Measurements from ENCODE around the gene PRDM10.
"Not testable (repeated sequence)": the region's sequence is repeated elsewhere in the genome, so short reads cannot be mapped to it uniquely, and the experiment has no call there.

Gene PRDM10

GRCh38 chr11:129884581-129884980, 118.1 kb downstream of the PRDM10 start:
- DNase-seq, result no peak

GRCh38 chr11:129881570-129882170, 121.0 kb downstream of the PRDM10 start:
- peak; percentile 6 to 26 (median 20) for DNase-seq

GRCh38 chr11:129880311-129880710, 122.3 kb downstream of the PRDM10 start:
- DNase-seq, result no peak

GRCh38 chr11:129871914-129872313, 130.7 kb downstream of the PRDM10 start:
- DNase-seq, result no peak

GRCh38 chr11:129868626-129869025, 134.0 kb downstream of the PRDM10 start:
- DNase-seq, result not testable (repeated sequence)

GRCh38 chr11:129866311-129866710, 136.3 kb downstream of the PRDM10 start:
- no peak for DNase-seq

- DNase-seq, result no peak
Observed at GRCh38 chr11:129865701-129866100, 136.9 kb downstream of the PRDM10 start.

GRCh38 chr11:129864811-129865210, 137.8 kb downstream of the PRDM10 start:
- DNase-seq, result no peak

- DNase-seq, result no peak
Observed at GRCh38 chr11:129861702-129862522, 140.7 kb downstream of the PRDM10 start.

GRCh38 chr11:129856036-129856435, 146.6 kb downstream of the PRDM10 start:
- DNase-seq, result no peak

GRCh38 chr11:129855086-129855485, 147.5 kb downstream of the PRDM10 start:
- DNase-seq, result no peak

GRCh38 chr11:129854232-129854805, 148.3 kb downstream of the PRDM10 start:
- DNase-seq, result peak in 1 of 3 experiments; percentile 38

GRCh38 chr11:129853518-129854231, 149.0 kb downstream of the PRDM10 start:
- DNase-seq, result peak; percentile 89 to 97 (median 94)

GRCh38 chr11:129852125-129852740, 150.4 kb downstream of the PRDM10 start:
- peak in 1 of 3 experiments; percentile 23 for DNase-seq

Measured in NCI-H1417 (cell line).